DMS53 (cell line): ENCODE results near the gene SRP68.

Source experiments
- DNase-seq: peaks from one replicate; lab custom pipeline; 2025; lab: John Stamatoyannopoulos, UW

The SRP68 gene

GRCh38 chr17:76017481-76018339 is 54.6 kb downstream of the SRP68 start:
- no peak for DNase-seq

DNA sequence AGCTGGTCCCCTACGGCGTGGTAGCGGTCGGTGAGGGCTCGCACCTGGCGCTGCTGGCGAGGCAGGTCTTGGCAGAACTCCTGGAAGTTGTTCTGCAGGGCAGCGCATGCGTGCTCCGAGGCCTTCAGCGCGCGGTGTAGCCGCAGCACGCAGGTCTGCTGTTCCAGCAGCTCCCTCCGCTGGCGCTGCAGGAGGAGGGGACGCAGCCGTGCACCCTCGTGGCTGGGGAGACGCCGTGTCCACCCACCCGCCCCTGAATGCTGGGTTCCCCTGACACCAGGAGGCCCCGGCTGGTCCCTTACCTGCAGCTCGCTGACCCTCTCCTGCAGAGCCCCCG is 57.4 kb downstream of the SRP68 start:
- peak; percentile 91 for DNase-seq

DNA sequence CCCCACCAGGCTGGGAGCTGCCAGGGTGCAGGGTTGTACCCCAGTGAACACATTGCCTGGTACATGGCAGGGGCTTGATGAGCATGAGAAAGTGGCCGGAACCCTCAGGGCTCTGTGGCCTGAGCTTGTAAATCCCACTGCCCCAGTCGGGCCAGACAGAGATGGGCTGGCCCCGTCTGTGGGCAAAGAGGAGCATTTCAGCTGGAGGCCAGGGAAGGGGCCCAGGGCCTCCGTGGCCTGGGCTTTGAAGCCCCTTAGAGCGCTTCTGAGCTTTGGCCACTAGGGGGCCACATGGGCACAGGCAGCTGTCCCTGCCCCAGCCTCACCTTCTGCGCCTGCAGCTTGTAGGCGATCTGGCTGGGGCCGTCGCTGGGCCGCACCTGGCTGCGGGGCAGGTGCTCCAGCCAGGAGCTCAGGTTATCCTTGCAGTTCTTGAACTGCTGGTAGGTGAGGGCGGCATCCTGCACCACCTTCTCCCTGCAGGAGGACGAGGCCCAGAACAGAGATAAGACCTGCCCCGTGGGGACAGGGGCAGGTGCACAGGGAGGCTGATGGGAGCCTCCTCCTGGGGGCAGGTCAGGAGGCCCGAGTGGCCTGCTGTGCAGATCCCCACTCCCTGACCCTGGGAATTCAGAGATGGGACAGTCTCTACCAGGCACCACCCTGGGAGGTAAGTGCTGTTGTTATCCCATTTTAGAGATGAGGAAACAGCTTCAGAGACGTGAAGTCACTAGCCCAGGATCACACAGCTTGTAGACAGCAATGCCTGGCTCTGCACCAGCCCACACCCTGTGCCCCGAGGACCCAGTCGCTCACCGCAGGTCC is 58.0 kb downstream of the SRP68 start:
- peak; percentile 97 for DNase-seq

GRCh38 chr17:76013377-76013932 is 58.9 kb downstream of the SRP68 start:
- DNase-seq, result no peak

DNA sequence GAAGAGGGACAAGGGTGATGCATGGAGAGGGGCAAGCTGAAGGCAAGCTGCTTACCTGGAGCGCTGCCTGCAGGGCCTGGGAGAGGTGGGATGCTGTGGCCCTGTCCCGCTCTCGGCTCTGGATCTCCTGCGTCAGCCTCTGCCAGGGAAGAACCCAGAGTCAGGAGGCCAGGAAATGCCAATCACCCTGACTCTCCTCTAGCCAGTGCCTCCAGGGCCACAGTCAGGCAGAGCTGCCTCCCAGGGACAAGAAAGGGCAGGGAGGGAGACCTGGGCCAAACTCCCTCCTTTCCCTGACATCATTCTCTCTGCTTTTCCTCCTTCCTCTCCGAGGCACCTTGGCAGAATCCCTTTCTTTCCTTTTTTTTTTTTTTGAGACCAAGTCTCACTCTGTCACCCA is 60.4 kb downstream of the SRP68 start:
- DNase-seq, result no peak

DNA sequence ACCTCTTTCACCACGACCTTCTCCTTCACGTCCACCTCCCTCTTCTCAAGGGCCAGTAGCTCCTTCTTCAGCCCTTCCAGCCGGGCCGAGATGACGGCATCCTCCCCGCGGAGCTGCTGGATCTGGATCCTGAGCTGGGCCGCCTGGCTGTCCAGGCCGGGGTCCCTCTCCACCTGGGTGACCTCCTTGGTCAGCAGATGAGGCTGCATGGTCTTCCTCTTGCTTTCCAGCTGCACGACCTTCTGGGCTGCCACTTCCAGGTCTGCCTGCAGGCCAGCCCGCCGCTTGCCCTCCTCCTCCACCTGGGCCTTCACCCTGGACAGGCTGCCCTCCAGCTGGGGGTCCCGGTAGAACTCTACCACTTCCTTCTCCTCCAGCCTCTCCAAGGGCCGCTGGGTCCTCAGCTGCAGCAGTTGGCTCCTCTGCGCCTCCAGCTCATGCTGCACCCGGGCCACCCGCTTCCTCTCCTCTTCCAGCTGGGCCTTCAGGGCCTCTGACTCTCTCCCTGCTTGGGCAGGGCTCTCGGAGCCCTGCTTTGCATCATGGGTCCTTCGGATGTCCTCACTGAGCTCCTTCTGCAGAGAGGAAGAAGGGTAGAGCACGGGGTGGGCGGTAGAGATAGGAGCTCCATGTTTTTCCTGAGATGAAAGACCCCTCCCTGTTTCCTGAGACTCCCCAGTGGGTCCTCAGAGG is 62.2 kb downstream of the SRP68 start:
- DNase-seq, result no peak

GRCh38 chr17:76009447-76009846 is 62.9 kb downstream of the SRP68 start:
- DNase-seq, result no peak

GRCh38 chr17:76008630-76009425 is 63.5 kb downstream of the SRP68 start:
- DNase-seq, result no peak

DNA sequence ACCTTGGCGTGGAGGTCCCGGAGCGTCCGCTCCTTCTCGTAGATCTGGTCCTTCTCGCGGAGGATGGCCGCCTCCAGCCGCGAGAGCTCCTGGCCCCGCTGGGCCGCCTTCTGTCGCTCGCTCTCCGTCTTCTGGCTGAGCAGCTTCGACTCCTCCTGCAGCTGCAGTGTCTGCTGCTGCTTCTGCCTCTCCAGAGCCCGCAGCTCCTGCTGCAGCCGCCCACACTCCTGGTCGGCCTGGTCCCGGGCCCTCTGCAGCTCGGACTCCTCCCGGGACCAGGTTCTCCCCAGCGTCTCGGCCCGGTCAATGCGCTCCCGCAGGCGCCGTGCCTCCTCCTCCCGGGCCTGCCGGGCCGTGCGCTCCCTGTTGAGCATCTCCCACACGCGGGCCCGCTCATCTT is 64.1 kb downstream of the SRP68 start:
- DNase-seq, result no peak

- no peak for DNase-seq
These were observed 64.5 kb downstream of the SRP68 start for GRCh38 chr17:76007850-76008165.

GRCh38 chr17:76007131-76007849 is 65.0 kb downstream of the SRP68 start:
- DNase-seq, result no peak

- DNase-seq, result peak; percentile 89
These were observed 66.8 kb downstream of the SRP68 start for GRCh38 chr17:76005263-76006149.

GRCh38 chr17:76004750-76005262 is 67.5 kb downstream of the SRP68 start:
- DNase-seq, result no peak

GRCh38 chr17:76003915-76004314 is 68.4 kb downstream of the SRP68 start:
- no peak for DNase-seq

- DNase-seq, result no peak
These were observed 70.2 kb downstream of the SRP68 start for GRCh38 chr17:76002100-76002499.

- DNase-seq, result no peak
These were observed 71.4 kb downstream of the SRP68 start, which contains the start of gene CDK3 for GRCh38 chr17:76000755-76001521. Gene CDK3 (plus strand): TSS chr17:76000855. CDS start chr17:76001426, 571 bp downstream.

DNA sequence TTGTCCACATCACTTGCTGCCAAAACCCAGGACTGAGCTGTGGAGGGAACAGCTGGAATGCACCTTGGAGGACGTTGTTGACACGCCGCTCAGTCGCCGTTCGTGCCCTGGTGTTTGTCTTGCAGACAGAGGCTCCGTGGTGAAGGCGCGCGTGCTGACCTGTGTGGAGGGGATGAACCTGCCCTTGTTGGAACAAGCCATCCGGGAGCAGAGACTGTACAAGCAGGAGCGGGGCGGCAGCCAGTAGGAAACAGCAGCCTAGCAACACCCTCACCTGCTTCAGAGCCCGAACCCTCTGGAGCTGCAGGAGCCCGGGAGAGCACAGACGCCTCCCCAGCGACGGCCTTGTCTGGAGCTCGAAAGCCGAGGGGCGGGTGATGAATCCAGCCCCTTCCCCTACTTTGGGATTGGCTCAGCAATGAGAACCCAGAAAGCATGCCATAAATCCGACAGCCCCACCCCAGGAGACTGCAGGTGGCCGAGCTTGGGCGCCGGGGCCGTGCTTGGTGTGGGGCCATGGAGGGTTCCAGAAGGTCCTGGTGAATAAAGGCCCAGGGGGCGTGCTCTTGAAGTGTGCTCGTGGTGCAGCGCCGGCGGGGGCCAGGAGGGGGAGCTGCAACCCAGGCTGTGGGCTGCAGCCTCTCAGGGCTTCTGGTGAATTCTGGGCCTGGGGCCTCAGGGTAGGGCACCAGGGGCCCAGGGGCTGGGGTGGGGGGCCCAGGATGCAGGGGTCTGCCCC is 72.1 kb downstream of the SRP68 start:
- DNase-seq, result peak; percentile 61

GRCh38 chr17:75998327-75998795 is 74.0 kb downstream of the SRP68 start:
- no peak for DNase-seq
